ENCODE data around the gene GOT2.

DNA sequence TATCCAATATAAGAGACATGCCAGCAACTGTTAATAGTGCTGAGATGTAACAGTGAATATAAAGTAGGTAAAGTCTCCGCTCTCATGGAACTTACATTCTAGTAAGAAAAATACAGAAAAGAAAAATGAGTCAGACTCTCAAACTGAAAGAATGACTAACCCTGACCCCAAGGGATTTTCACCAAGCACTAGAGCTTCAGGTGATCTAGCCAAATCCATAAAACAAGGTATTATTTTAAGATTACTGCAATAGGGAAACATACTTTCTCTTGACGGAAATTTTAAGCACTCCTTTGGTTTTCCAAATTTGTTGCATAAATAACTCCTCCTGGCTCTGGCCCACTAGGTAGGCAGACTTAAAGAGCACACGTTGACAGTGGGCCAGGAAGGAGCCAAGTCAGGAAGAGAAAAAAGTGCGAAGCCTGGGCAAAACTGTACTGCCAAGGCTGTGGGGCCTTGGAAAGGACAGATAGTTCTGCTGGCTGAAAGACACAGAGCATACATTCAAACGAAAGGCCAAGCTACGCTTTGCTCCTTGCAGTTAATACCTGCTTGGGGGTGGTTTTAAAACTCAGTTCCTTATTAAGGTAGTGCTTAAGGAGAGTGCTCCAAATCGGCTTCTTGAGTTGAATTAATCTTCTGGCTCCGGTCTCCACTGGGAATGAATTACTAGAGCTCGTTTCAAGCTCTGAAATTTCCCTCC, 1.4 kb downstream of the GOT2 start:
- TF ChIP-seq, protein P1, sequence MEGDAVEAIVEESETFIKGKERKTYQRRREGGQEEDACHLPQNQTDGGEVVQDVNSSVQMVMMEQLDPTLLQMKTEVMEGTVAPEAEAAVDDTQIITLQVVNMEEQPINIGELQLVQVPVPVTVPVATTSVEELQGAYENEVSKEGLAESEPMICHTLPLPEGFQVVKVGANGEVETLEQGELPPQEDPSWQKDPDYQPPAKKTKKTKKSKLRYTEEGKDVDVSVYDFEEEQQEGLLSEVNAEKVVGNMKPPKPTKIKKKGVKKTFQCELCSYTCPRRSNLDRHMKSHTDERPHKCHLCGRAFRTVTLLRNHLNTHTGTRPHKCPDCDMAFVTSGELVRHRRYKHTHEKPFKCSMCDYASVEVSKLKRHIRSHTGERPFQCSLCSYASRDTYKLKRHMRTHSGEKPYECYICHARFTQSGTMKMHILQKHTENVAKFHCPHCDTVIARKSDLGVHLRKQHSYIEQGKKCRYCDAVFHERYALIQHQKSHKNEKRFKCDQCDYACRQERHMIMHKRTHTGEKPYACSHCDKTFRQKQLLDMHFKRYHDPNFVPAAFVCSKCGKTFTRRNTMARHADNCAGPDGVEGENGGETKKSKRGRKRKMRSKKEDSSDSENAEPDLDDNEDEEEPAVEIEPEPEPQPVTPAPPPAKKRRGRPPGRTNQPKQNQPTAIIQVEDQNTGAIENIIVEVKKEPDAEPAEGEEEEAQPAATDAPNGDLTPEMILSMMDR (IDR thresholded peaks at IDR 0.05) = no peak
- TF ChIP-seq EP300 (IDR thresholded peaks at IDR 0.05) (no peak), POLR2A (IDR thresholded peaks at IDR 0.05) (no peak), POLR2AphosphoS5 (IDR thresholded peaks at IDR 0.05) (no peak)

Data from gastroesophageal sphincter (tissue), 3 donors.